GM18951 (cell line): ENCODE data around the gene TPK1.

Experiments used
- POLR2A ChIP-seq: IDR thresholded peaks from 4 replicates; pipeline ENCODE4 v1.6.1; 2011; ENCODE audit warnings: mild to moderate bottlenecking; ENCODE audit not compliant: insufficient read length, insufficient read depth; ENCODE audit errors: extremely low read depth
- in situ Hi-C: fragments of 300-500 bp; cut with MboI; formaldehyde crosslinking; loops from one replicate; pipeline ENCODE4 v1.12.0; 2022; ENCODE audit warnings: low sequenced_read_pairs, mixed read lengths, inconsistent platforms; ENCODE audit not compliant: unreplicated experiment

Gene TPK1

GRCh38 chr7:144408121-144408520 lies 427.7 kb downstream of the TPK1 start:
- TF ChIP-seq POLR2A = no peak
- in situ Hi-C loops = no loop called here

DNA sequence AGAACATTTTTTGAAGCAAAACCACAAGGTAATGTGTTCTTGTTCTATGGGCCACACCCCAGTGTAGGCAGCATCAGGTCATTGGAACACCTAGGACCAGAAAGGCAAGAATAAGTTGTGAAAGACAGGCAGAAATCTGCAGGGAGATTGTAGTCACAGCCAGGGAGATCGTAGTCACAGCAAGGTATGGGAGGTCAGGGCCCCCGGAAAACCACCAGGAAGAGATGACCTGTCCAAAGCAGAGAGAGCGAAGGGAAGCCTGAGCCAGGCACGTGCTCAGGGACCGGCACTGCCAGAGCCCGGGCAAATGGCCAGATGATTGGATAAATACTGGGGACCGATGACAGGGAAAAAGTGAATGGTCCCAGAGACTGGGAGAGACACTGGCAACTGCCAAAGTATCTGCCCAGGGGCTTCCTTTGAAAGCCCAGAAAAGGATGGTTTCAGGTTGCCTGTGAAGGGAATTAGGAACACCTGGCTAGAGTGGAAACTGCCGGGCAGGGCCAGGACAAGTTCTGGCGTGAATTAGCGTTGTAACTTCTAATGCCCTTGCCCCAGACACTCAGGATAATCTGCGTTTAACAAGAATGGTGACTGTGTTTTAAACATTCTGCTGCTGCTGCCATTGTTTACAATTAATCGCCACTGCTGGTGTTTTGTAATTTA lies 428.5 kb downstream of the TPK1 start:
- no peak for TF ChIP-seq POLR2A
- in situ Hi-C loops = no loop called here

- no peak for TF ChIP-seq POLR2A
- in situ Hi-C loops = no loop called here
Measured at GRCh38 chr7:144404946-144405345, 430.9 kb downstream of the TPK1 start.

- TF ChIP-seq POLR2A = no peak
- in situ Hi-C loops = no loop called here
Measured at GRCh38 chr7:144403649-144404061, 432.2 kb downstream of the TPK1 start, which contains the start of gene NOBOX. TSS of gene NOBOX (minus strand) at chr7:144403693.

DNA sequence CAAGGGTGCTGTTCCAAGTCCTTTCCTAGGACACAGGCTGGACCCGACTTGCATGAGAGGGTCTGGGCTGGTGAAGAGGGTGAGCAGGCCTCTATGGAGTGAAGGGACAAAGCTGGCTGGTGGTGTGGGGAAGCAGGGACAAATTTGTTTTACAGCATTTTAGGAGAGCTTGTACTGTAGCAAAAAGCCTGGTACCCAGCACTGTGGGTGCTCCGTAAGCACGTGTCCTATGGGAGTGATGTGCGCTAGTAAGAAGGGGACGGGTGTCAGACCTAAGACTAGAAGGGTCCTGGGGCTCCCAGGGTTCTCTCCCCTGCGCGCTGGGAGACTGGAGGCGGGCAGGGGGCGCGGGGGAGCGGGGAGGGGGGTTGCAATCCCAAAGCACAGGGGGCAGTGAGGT lies 432.8 kb downstream of the TPK1 start:
- no peak for TF ChIP-seq POLR2A
- in situ Hi-C loops = no loop called here
